Loucy (cell line): ENCODE measurements around the gene TTYH2.

Experiments
- CTCF ChIP-seq: fragments of 200-600 bp; sonication (generic); conservative IDR thresholded peaks from 2 replicates; pipeline ENCODE4 v1.5.1; 2014; ENCODE audit warnings: mild to moderate bottlenecking, antibody characterized with exemption, low read length
- EZH2phosphoT487 ChIP-seq: fragments of 200-600 bp; IDR thresholded peaks from 2 replicates; pipeline ENCODE4 v1.6.1; 2018; ENCODE audit warnings: antibody characterized with exemption, mild to moderate bottlenecking, moderate library complexity, borderline replicate concordance

GRCh38 chr17:74295625-74296547 is 82.5 kb downstream of the TTYH2 start:
- TF ChIP-seq CTCF = no peak
- no peak for TF ChIP-seq EZH2phosphoT487
